LNCAP (cell line): ENCODE data around the gene MOV10.

Source experiments
- TF ChIP-seq, protein P1 (sequence below): fragments of 450-650 bp; IDR thresholded peaks from 2 replicates; pipeline ENCODE4 v1.5.1; 2017; ENCODE audit warnings: mild to moderate bottlenecking

Gene MOV10

GRCh38 chr1:112702067-112702395, 27.6 kb downstream of the MOV10 start:
- TF ChIP-seq, protein P1, sequence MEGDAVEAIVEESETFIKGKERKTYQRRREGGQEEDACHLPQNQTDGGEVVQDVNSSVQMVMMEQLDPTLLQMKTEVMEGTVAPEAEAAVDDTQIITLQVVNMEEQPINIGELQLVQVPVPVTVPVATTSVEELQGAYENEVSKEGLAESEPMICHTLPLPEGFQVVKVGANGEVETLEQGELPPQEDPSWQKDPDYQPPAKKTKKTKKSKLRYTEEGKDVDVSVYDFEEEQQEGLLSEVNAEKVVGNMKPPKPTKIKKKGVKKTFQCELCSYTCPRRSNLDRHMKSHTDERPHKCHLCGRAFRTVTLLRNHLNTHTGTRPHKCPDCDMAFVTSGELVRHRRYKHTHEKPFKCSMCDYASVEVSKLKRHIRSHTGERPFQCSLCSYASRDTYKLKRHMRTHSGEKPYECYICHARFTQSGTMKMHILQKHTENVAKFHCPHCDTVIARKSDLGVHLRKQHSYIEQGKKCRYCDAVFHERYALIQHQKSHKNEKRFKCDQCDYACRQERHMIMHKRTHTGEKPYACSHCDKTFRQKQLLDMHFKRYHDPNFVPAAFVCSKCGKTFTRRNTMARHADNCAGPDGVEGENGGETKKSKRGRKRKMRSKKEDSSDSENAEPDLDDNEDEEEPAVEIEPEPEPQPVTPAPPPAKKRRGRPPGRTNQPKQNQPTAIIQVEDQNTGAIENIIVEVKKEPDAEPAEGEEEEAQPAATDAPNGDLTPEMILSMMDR = no peak

DNA sequence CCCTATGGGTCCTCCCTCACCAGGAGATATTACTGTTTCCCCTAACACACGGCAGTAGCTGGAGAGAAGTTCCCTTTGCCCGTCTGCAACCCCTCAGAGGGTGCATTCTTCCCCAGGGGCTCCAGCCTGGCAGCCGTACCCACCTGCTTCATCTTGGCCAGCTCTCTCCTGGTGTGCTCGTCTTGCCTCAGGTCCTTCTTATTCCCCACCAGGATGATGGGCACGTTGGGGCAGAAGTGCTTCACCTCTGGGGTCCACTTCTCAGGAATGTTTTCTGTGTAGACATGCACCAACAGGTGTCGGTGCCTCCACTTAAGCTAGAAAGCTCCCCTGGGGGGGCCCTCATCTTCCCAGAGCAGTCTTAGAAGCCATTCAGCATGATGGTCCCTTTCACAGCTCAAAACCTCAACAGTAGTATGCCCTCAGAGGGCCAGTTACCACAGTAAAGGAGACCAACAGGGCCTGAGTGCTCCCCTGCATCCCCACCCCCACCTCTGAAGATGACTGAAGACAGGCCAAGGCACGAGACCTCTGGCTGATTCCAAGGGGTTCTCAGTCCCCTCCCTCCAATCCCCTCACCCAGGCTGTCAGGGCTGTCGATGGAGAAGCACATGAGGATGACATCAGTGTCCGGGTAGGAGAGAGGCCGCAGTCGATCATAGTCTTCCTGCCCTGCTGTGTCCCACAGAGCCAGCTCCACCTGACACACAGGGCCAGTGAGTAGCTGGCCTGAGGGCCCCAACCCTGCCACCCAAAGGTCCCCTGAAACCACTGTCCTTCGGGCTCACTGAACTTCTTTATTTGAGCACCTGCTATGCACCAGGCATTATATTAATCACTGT, 28.2 kb downstream of the MOV10 start:
- TF ChIP-seq, protein P1 = no peak

- TF ChIP-seq, protein P1 = no peak
Observed at GRCh38 chr1:112703706-112704105, 29.2 kb downstream of the MOV10 start.

DNA sequence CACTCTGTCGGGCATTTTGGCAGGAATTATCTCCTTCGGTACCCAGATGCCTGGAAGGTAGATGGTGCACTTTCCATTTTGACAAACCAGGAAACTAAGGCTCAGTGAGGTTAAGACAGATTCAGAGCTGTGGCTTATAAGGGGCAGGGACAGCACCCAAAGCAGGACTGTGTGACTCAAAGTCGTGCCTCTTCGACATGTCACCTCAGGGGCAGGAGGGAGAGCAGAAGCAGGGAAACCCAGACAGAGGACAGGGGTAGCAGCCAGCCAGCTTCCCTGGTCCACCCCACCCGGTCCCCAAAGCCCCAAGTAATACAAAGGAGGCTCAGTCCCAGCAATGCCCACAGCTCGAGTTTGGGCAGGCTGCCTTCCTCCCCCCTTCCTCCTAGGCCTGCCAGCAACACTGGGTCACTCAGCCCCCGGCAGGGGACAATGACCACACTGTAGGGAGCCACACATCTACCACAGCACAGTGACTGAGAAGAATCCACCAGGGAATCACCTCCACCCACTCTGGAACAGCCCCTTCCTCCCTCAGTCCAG, 30.0 kb downstream of the MOV10 start:
- TF ChIP-seq, protein P1 = no peak

- TF ChIP-seq, protein P1 = no peak
Observed at GRCh38 chr1:112704934-112705627, 30.6 kb downstream of the MOV10 start.

GRCh38 chr1:112706505-112707220, 32.2 kb downstream of the MOV10 start, which contains the start of gene RHOC:
RHOC (minus strand) TSS chr1:112707127; CDS start chr1:112703799, 3,328 bp downstream.
- TF ChIP-seq, protein P1 = no peak
